ENCODE results near the gene FLNC.

DNA sequence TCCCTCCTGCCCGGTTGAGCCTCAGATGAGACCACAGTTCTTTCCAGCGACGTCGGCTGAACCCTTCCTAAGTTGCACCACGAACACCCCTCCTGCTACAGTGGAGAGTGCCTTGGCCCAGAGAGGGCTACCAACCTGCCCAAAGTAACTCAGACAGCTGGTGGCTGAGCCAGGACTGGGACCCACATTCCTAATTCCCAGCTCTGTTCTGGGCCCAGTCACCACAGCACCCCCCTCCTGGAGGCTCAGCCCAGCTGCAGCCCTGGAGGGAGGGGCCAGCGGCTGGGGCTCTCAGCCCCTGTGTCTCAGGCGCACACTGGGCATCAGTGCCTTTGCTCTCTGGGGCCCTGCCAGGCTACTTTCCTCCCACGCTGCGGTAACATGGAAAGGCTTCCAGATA lies 43.0 kb downstream of the FLNC start:
- TF ChIP-seq, protein P1, sequence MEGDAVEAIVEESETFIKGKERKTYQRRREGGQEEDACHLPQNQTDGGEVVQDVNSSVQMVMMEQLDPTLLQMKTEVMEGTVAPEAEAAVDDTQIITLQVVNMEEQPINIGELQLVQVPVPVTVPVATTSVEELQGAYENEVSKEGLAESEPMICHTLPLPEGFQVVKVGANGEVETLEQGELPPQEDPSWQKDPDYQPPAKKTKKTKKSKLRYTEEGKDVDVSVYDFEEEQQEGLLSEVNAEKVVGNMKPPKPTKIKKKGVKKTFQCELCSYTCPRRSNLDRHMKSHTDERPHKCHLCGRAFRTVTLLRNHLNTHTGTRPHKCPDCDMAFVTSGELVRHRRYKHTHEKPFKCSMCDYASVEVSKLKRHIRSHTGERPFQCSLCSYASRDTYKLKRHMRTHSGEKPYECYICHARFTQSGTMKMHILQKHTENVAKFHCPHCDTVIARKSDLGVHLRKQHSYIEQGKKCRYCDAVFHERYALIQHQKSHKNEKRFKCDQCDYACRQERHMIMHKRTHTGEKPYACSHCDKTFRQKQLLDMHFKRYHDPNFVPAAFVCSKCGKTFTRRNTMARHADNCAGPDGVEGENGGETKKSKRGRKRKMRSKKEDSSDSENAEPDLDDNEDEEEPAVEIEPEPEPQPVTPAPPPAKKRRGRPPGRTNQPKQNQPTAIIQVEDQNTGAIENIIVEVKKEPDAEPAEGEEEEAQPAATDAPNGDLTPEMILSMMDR (IDR thresholded peaks at IDR 0.05) = no peak
- no peak for TF ChIP-seq EZH2 (IDR thresholded peaks at IDR 0.05; ENCODE audit: borderline replicate concordance, insufficient read depth, low read depth, low read length, poor library complexity, severe bottlenecking)

Data from B cell (primary cell).